Endothelial cell of umbilical vein (primary cell): ENCODE data around the gene EMC9. TPM values are rescaled to one million over a fixed set of nuclear protein-coding genes. Genes with fewer than 3 reads are reported as not detected.

Experiments used
- BruUV-seq: library from RNA; stranded (reverse); fragments of 400-500 nt; replicated peaks from 2 replicates; lab custom pipeline; 2021; lab: Mats Ljungman, UMichigan
- CTCF ChIA-PET: fragments of 300-600, 350-600 bp; sonication (Branson Sonifier 250); formaldehyde crosslinking; loops from one replicate; lab custom pipeline; 2021; ENCODE audit warnings: antibody characterized with exemption, inconsistent platforms; lab: Charles Lee
- POLR2A ChIA-PET: fragments of 300-600, 350-600 bp; sonication (Branson Sonifier 250); formaldehyde crosslinking; loops from one replicate; lab custom pipeline; 2021; ENCODE audit warnings: antibody characterized with exemption, inconsistent platforms; lab: Charles Lee
- DNase-seq: peaks from one replicate; pipeline ENCODE4 v3.0.0-alpha.2; 2011; ENCODE audit warnings: low read depth, low spot score
- FAIRE-seq: peaks from 2 replicates; lab custom pipeline; 2011; peaks lifted over from hg19 to GRCh38; lab: Jason Lieb, UNC
- H2AFZ ChIP-seq: 2 replicates; pipeline ENCODE4 v1.6.0; 2012; ENCODE audit warnings: low read depth, low read length, control low read depth, inconsistent platforms
- H3K27ac ChIP-seq: 2 replicates; pipeline ENCODE4 v1.5.1; 2011; ENCODE audit warnings: low read depth, mild to moderate bottlenecking, control low read depth, low read length, moderate library complexity; ENCODE audit not compliant: insufficient read depth
- H3K27me3 ChIP-seq, 2 experiments: 2 replicates each; pipeline versions ENCODE4 v1.6.0 to v1.6.1; 2011; ENCODE audit warnings: low read length in 2 of 2, mixed read lengths in 1 of 2; ENCODE audit not compliant: control insufficient read depth in 2 of 2, insufficient read depth in 2 of 2
- H3K36me3 ChIP-seq, 2 experiments: 2 replicates in 1 of 2; 3 replicates in 1 of 2; pipeline ENCODE4 v1.5.1; 2011; ENCODE audit warnings: low read length in 2 of 2, mild to moderate bottlenecking in 1 of 2, moderate library complexity in 1 of 2; ENCODE audit not compliant: control insufficient read depth in 2 of 2, insufficient read depth in 2 of 2; ENCODE audit errors: extremely low read depth in 1 of 2
- H3K4me1 ChIP-seq: 3 replicates; pipeline ENCODE4 v1.5.1; 2011; ENCODE audit warnings: mild to moderate bottlenecking, low read length; ENCODE audit not compliant: control insufficient read depth, insufficient read depth; ENCODE audit errors: extremely low read depth
- H3K4me2 ChIP-seq: 2 replicates; pipeline ENCODE4 v1.6.1; 2011; ENCODE audit warnings: low read length, control low read depth, mixed read lengths; ENCODE audit not compliant: insufficient read depth
- H3K4me3 ChIP-seq, 3 experiments: fragments of 200-600 bp in 1 of 3; sonication (generic), shearing (Covaris generic) in 1 of 3; replicated peaks in 1 of 3; 2 replicates each; pipeline ENCODE4 v1.5.1; 2011 to 2016; ENCODE audit warnings: control low read depth in 3 of 3, low read length in 3 of 3, mild to moderate bottlenecking in 2 of 3, inconsistent platforms in 1 of 3, low read depth in 1 of 3, moderate library complexity in 1 of 3; ENCODE audit not compliant: insufficient read depth in 1 of 3
- H3K79me2 ChIP-seq: 2 replicates; pipeline ENCODE4 v1.6.0; 2012; ENCODE audit warnings: low read length, inconsistent platforms; ENCODE audit not compliant: control insufficient read depth, insufficient read depth
- H3K9ac ChIP-seq: replicated peaks from 2 replicates; pipeline ENCODE3; 2011; ENCODE audit warnings: low read length, control low read depth; ENCODE audit not compliant: insufficient read depth; ENCODE audit errors: extremely low read depth
- H3K9me1 ChIP-seq: replicated peaks from 3 replicates; pipeline ENCODE4 v1.6.0; 2011; ENCODE audit warnings: mild to moderate bottlenecking, low read length; ENCODE audit not compliant: control insufficient read depth, insufficient read depth; ENCODE audit errors: extremely low read depth
- H3K9me3 ChIP-seq: replicated peaks from 2 replicates; pipeline ENCODE4 v1.5.1; 2012; ENCODE audit warnings: low read length, inconsistent platforms; ENCODE audit not compliant: control insufficient read depth, insufficient read depth
- H4K20me1 ChIP-seq: replicated peaks from 2 replicates; pipeline ENCODE3; 2011; ENCODE audit warnings: mild to moderate bottlenecking, low read length; ENCODE audit not compliant: control insufficient read depth, insufficient read depth; ENCODE audit errors: extremely low read depth
- EZH2 ChIP-seq: IDR thresholded peaks from 2 replicates; pipeline ENCODE4 v1.6.1; 2012; ENCODE audit warnings: borderline replicate concordance, low read depth, mild to moderate bottlenecking, moderate library complexity, low read length, inconsistent platforms; ENCODE audit not compliant: severe bottlenecking
- FOS ChIP-seq: IDR thresholded peaks from 2 replicates; pipeline ENCODE4 v1.6.1; 2011; ENCODE audit warnings: mild to moderate bottlenecking, low read length, moderate library complexity, borderline replicate concordance; ENCODE audit not compliant: insufficient read depth
- GATA2 ChIP-seq: IDR thresholded peaks from 2 replicates; pipeline ENCODE4 v1.7.0; 2011; ENCODE audit warnings: low read depth, mild to moderate bottlenecking, moderate library complexity, mixed read lengths, low read length; ENCODE audit not compliant: insufficient read length, insufficient read depth
- JUN ChIP-seq: IDR thresholded peaks from 2 replicates; pipeline ENCODE4 v1.6.1; 2011; ENCODE audit warnings: borderline replicate concordance, low read depth; ENCODE audit not compliant: insufficient read length, insufficient read depth
- MAX ChIP-seq: IDR thresholded peaks from 2 replicates; pipeline ENCODE4 v1.6.1; 2011; ENCODE audit not compliant: insufficient read depth, insufficient read length
- MYC ChIP-seq: IDR thresholded peaks from one replicate; pipeline ENCODE4 v1.6.1; 2011; ENCODE audit warnings: mild to moderate bottlenecking, low read depth, low read length
- POLR2A ChIP-seq: IDR thresholded peaks from 2 replicates; pipeline ENCODE4 v1.6.1; 2012; ENCODE audit warnings: low read depth, mild to moderate bottlenecking, control low read depth, low read length
- POLR2AphosphoS5 ChIP-seq: IDR thresholded peaks from 2 replicates; pipeline ENCODE4 v1.6.1; 2012; ENCODE audit warnings: low read depth, mild to moderate bottlenecking, control low read depth, low read length, moderate library complexity; ENCODE audit not compliant: insufficient read depth
- dilution Hi-C: fragments of 300-500 bp; cut with MboI; formaldehyde crosslinking; loops from one replicate; pipeline ENCODE4 v1.15.0; 2019; ENCODE audit warnings: low sequenced_read_pairs; ENCODE audit not compliant: extremely low pct_ligation_motif_present
- intact Hi-C: fragments of 100-400 bp; cut with micrococcal nuclease; formaldehyde crosslinking; loops from one replicate; pipeline ENCODE4 v1.10.0; 2022
- polyA plus RNA-seq, 4 experiments: library from polyadenylated mRNA; depleted of rRNA in 3 of 4; stranded (reverse) in 3 of 4; unstranded in 1 of 4; fragments of >200 nt; gene quantifications; 2 replicates each; pipeline versions ENCODE4 v1.2.1 to v1.2.3, GENCODE V29; 2011 to 2012; ENCODE audit warnings: missing spikeins in 1 of 4
- total RNA-seq: library from RNA; stranded (reverse); gene quantifications from 2 replicates; pipeline ENCODE4 v1.2.3, GENCODE V29; 2021

Gene EMC9
- total and polyA plus RNA-seq, 2 donors (not counting 3 experiments of a cell fraction or from before 2014, with no cell fraction given) = 21.8 to 31.8 TPM

- Histone ChIP-seq H3K27me3 (no peaks in the 10 kb centered on the region), H3K27ac (peak within 1 kb of the TSS; percentile 54), H4K20me1 (no peaks in the 10 kb centered on the region), H3K9ac (peak within 1 kb of the TSS; percentile 79), H3K4me2 (peak within 1 kb of the TSS; percentile 67), H3K4me1 (peaks cover 15% of the 10 kb centered on the region), H2AFZ (peak within 1 kb of the TSS; percentile 99), H3K9me3 (no peaks in the 10 kb centered on the region), H3K79me2 (peaks cover 20% of the 10 kb centered on the region), H3K4me3 (peak within 1 kb of the TSS; percentile 56 to 93 (median 90)), H3K36me3 (peaks cover 6 to 19% of the 10 kb centered on the region in 2 experiments), H3K9me1 (no peaks in the 10 kb centered on the region)
- DNase-seq (peak; percentile 92), FAIRE-seq (peak; percentile 94)
- CTCF ChIA-PET = interaction anchor here (0.8 to 2.6 kb wide), 9 partner anchors 10 to 197 kb away, joined by 3 to 15 read pairs (median 9); partner anchors contain the start of genes DCAF11, IRF9, NRL and PSME2
- dilution Hi-C loops (no loop called here), intact Hi-C loops (loop anchor here (1.0 kb wide), 3 partner anchors 11 to 41 kb away; partner anchors contain the start of genes DCAF11, NRL and RNF31)
- POLR2A ChIA-PET = interaction anchor here (1.2 to 1.5 kb wide), 2 partner anchors 11 to 21 kb away, joined by 8 to 10 read pairs; partner anchors contain the start of genes DCAF11, NRL, PSME2 and RNF31
- no TSS peak for BruUV-seq
- TF ChIP-seq GATA2 = no peak
- peak; percentile 78 for TF ChIP-seq POLR2A
- TF ChIP-seq MAX = no peak
- TF ChIP-seq POLR2AphosphoS5 = peak; percentile 58
- no peak for TF ChIP-seq FOS
These were observed 5.3 kb downstream of the EMC9 start, which contains the start of gene PSME1 for GRCh38 chr14:24135834-24136683. Gene PSME1, plus strand, starts transcription at chr14:24136194. Its CDS starts 69 bp downstream, at chr14:24136263.

GRCh38 chr14:24135584-24135833 is 5.9 kb downstream of the EMC9 start:
- Histone ChIP-seq H3K9me1 (no peaks in the 10 kb centered on the region), H3K4me3 (peak overlapping the region; percentile 5 to 93 (median 56)), H3K79me2 (peaks cover 14% of the 10 kb centered on the region), H3K27me3 (no peaks in the 10 kb centered on the region), H3K9me3 (no peaks in the 10 kb centered on the region), H3K27ac (no peak overlapping the region), H2AFZ (peak overlapping the region; percentile 99), H4K20me1 (no peaks in the 10 kb centered on the region), H3K36me3 (peaks cover 6 to 19% of the 10 kb centered on the region in 2 experiments), H3K9ac (peak overlapping the region; percentile 20), H3K4me1 (peaks cover 15% of the 10 kb centered on the region), H3K4me2 (peak overlapping the region; percentile 67)
- no peak for DNase-seq
- CTCF ChIA-PET = interaction anchor here (1.0 to 2.6 kb wide), 7 partner anchors 11 to 77 kb away, joined by 3 to 15 read pairs (median 9); partner anchors contain the start of genes DCAF11, IRF9, NRL and PSME2
- intact Hi-C loops (no loop called here), dilution Hi-C loops (no loop called here)
- BruUV-seq = no TSS peak
- no peak for FAIRE-seq
- POLR2A ChIA-PET = interaction anchor here (1.2 to 1.5 kb wide), 2 partner anchors 11 to 21 kb away, joined by 8 to 10 read pairs; partner anchors contain the start of genes DCAF11, NRL, PSME2 and RNF31
- TF ChIP-seq JUN (no peak), POLR2A (no peak), MYC (no peak), EZH2 (no peak), POLR2AphosphoS5 (no peak), MAX (no peak), FOS (no peak), GATA2 (no peak)
